Measurements from ENCODE around the gene MCF2L.

DNA sequence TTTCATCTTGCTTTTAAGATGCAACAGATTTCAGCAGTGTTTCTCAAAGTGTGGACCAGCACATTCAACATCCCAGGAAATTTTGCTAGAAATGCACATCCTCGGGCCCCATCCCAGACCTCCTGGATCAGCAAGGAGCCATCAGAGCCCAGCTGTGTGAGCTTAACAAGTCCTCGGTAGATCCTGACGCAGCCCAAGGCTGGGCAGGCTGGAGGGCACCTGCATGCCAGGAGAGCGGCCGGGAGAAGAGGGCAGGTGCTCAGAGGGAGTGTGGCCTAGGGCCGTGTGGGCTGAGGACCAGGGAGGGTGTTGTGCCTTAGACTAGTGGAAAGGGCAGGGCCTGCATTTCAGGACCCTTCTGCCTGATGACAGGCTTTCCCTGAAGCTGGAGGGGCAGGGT is 2.2 kb upstream of the MCF2L start:
- TF ChIP-seq CTCF (IDR thresholded peaks at IDR 0.05) (no peak), POLR2A (IDR thresholded peaks at IDR 0.05) (no peak)
